SK-N-SH treated with all-trans-retinoic acid at 6 μM for 48 hours (cell line): ENCODE measurements around the gene ALDH16A1.

Experiments used
- ATAC-seq: fragments of 200-7000 bp; cut with Tn5 transposase; 3 replicates; pipeline ENCODE4 v1.9.1; 2020; ENCODE audit warnings: mild to moderate bottlenecking, moderate library complexity
- ARNTL ChIP-seq: fragments of 450-650 bp; formaldehyde crosslinking; IDR thresholded peaks from 2 replicates; pipeline ENCODE4 v1.5.0; 2020; ENCODE audit warnings: low read depth, mild to moderate bottlenecking, moderate library complexity, borderline replicate concordance
- BACH2 ChIP-seq: fragments of 250-450 bp; sonication (Bioruptor Pico); IDR thresholded peaks from 2 replicates; pipeline ENCODE4 v1.9.0; 2021; ENCODE audit warnings: mild to moderate bottlenecking, borderline replicate concordance
- CREB5 ChIP-seq: fragments of 250-450 bp; sonication (Bioruptor Pico); IDR thresholded peaks from 2 replicates; pipeline ENCODE4 v1.5.1; 2020; ENCODE audit warnings: low read depth, mild to moderate bottlenecking, moderate library complexity
- CSDC2 ChIP-seq: fragments of 250-450 bp; sonication (Bioruptor Pico); IDR thresholded peaks from 2 replicates; pipeline ENCODE4 v1.5.0; 2020; ENCODE audit warnings: mild to moderate bottlenecking, moderate library complexity
- ESRRG ChIP-seq: fragments of 250-450 bp; sonication (Bioruptor Pico); IDR thresholded peaks from 2 replicates; pipeline ENCODE4 v1.6.1; 2021; ENCODE audit warnings: mild to moderate bottlenecking
- GLIS3 ChIP-seq: fragments of 250-450 bp; sonication (Bioruptor Pico); IDR thresholded peaks from 2 replicates; pipeline ENCODE4 v1.5.0; 2020; ENCODE audit warnings: mild to moderate bottlenecking, moderate library complexity
- ISL1 ChIP-seq: fragments of 250-450 bp; sonication (Bioruptor Pico); IDR thresholded peaks from 2 replicates; pipeline ENCODE4 v2.1.2; 2022; ENCODE audit warnings: mild to moderate bottlenecking, moderate library complexity
- OSR1 ChIP-seq: fragments of 250-450 bp; sonication (Bioruptor Pico); IDR thresholded peaks from 2 replicates; pipeline ENCODE4 v1.8.0; 2022; ENCODE audit warnings: moderate library complexity, mild to moderate bottlenecking, inconsistent platforms
- PATZ1 ChIP-seq: fragments of 250-450 bp; sonication (Bioruptor Pico); IDR thresholded peaks from 2 replicates; pipeline ENCODE4 v1.8.0; 2020; ENCODE audit warnings: mild to moderate bottlenecking, moderate library complexity, borderline replicate concordance
- PPARA ChIP-seq: fragments of 250-450 bp; sonication (Bioruptor Pico); IDR thresholded peaks from 2 replicates; pipeline ENCODE4 v1.5.0; 2020; ENCODE audit warnings: mild to moderate bottlenecking, borderline replicate concordance
- RARB ChIP-seq: fragments of 250-450 bp; sonication (Bioruptor Pico); IDR thresholded peaks from 2 replicates; pipeline ENCODE4 v1.8.0; 2021; ENCODE audit warnings: mild to moderate bottlenecking, moderate library complexity
- SNAI2 ChIP-seq: fragments of 250-450 bp; sonication (Bioruptor Pico); IDR thresholded peaks from 2 replicates; pipeline ENCODE4 v1.5.0; 2020; ENCODE audit warnings: mild to moderate bottlenecking, moderate library complexity
- TCF4 ChIP-seq: fragments of 250-450 bp; sonication (Bioruptor Pico); IDR thresholded peaks from 2 replicates; pipeline ENCODE4 v1.8.0; 2021; ENCODE audit warnings: mild to moderate bottlenecking, moderate library complexity, borderline replicate concordance
- TOX ChIP-seq: fragments of 250-450 bp; sonication (Bioruptor Pico); IDR thresholded peaks from 2 replicates; pipeline ENCODE4 v1.8.0; 2021; ENCODE audit warnings: mild to moderate bottlenecking, moderate library complexity, borderline replicate concordance
- TSHZ2 ChIP-seq: fragments of 250-450 bp; sonication (Bioruptor Pico); IDR thresholded peaks from 2 replicates; pipeline ENCODE4 v1.5.0; 2020; ENCODE audit warnings: mild to moderate bottlenecking, moderate library complexity
- ZFP3 ChIP-seq: fragments of 250-450 bp; sonication (Bioruptor Pico); IDR thresholded peaks from 2 replicates; pipeline ENCODE4 v1.5.0; 2020; ENCODE audit warnings: mild to moderate bottlenecking, moderate library complexity
- ZFP30 ChIP-seq: fragments of 450-650 bp; formaldehyde crosslinking; IDR thresholded peaks from 2 replicates; pipeline ENCODE4 v1.5.0; 2022; ENCODE audit warnings: mild to moderate bottlenecking, moderate library complexity
- ZNF565 ChIP-seq: fragments of 450-650 bp; formaldehyde crosslinking; conservative IDR thresholded peaks from 2 replicates; pipeline ENCODE4 v1.5.0; 2020; ENCODE audit warnings: low read depth, mild to moderate bottlenecking, moderate library complexity
- ZNF70 ChIP-seq: fragments of 450-650 bp; formaldehyde crosslinking; IDR thresholded peaks from 2 replicates; pipeline ENCODE4 v1.5.0; 2020; ENCODE audit warnings: mild to moderate bottlenecking, moderate library complexity
- ZNF8 ChIP-seq: fragments of 450-650 bp; formaldehyde crosslinking; IDR thresholded peaks from 2 replicates; pipeline ENCODE4 v1.5.0; 2020; ENCODE audit warnings: mild to moderate bottlenecking, moderate library complexity
- TF ChIP-seq, protein P1 (sequence below): fragments of 250-450 bp; sonication (Bioruptor Pico); IDR thresholded peaks from 2 replicates; pipeline ENCODE4 v1.5.1; 2021; ENCODE audit warnings: mild to moderate bottlenecking, moderate library complexity
- TF ChIP-seq, protein P2 (sequence below): fragments of 250-450 bp; sonication (Bioruptor Pico); IDR thresholded peaks from 2 replicates; pipeline ENCODE4 v1.8.0; 2021; ENCODE audit warnings: low read depth, mild to moderate bottlenecking, moderate library complexity, borderline replicate concordance

ALDH16A1 gene

DNA sequence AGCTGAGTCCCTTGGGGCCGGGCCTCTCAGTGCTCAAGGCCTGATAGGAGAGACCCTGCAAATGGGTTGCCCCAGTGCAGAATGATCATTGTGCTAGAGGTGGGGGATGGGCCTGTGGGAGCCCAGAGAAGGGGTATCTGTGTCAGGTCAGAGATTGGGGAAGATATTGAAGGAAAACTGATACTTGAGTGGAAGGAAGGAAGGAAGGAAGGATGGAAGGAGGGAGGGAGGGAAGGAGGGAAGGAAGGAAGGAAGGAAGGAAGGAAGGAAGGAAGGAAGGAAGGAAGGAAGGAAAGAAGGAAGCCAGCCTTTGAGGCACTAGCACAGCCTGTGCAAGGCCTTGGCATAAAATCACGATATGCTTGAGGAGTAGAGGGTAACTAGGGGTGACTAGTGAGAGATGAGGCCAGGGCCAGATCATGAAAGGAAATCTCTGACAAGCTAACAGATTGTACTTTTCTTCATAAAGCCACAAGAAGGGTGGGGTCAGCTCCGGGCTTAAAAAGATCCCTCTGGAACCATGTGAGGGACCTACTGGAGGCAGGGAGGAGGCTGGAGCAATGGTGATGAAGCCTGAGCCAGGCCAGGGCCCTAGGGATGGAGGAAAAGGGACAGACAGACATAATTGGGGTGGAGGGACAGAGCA lies 41.2 kb upstream of the ALDH16A1 start:
- TF ChIP-seq TSHZ2 (CRISPR knock-in tag) (no peak), GLIS3 (no peak)
- no peak for ATAC-seq

DNA sequence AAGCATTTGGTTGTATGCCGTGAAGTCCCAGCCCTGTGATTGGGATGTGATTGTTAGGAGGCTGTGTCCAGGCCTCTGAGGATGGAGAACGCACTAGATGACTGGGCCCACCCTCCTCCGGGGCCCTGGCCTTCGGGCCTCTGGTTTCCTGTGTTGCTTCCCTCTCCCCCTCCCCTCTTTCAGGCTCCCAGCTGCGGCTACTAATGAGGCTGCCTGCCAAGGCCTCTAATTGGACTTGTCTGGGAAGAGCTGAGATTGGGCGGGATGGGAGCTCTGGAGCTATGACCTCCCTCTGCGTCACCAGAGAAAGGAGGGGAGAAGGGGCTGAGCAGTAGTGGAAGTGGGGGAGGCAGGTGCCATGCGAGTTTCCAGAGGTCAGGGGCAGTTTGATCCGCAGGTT lies 39.7 kb upstream of the ALDH16A1 start:
- ATAC-seq: no peak
- TF ChIP-seq TCF4 (no peak), CSDC2 (no peak), TOX (CRISPR knock-in tag) (no peak), PPARA (CRISPR knock-in tag) (no peak), ZNF70 (CRISPR knock-in tag) (no peak), ZNF565 (CRISPR knock-in tag) (no peak), ZNF8 (no peak), CREB5 (no peak), ZFP3 (no peak), ESRRG (no peak), ARNTL (no peak), BACH2 (CRISPR knock-in tag) (no peak), GLIS3 (no peak), ZFP30 (CRISPR knock-in tag) (no peak), PATZ1 (CRISPR knock-in tag) (no peak), ISL1 (CRISPR knock-in tag) (no peak), SNAI2 (no peak), OSR1 (CRISPR knock-in tag) (no peak)
- TF ChIP-seq, protein P1, sequence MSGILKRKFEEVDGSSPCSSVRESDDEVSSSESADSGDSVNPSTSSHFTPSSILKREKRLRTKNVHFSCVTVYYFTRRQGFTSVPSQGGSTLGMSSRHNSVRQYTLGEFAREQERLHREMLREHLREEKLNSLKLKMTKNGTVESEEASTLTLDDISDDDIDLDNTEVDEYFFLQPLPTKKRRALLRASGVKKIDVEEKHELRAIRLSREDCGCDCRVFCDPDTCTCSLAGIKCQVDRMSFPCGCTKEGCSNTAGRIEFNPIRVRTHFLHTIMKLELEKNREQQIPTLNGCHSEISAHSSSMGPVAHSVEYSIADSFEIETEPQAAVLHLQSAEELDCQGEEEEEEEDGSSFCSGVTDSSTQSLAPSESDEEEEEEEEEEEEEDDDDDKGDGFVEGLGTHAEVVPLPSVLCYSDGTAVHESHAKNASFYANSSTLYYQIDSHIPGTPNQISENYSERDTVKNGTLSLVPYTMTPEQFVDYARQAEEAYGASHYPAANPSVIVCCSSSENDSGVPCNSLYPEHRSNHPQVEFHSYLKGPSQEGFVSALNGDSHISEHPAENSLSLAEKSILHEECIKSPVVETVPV: no peak
- TF ChIP-seq, protein P2, sequence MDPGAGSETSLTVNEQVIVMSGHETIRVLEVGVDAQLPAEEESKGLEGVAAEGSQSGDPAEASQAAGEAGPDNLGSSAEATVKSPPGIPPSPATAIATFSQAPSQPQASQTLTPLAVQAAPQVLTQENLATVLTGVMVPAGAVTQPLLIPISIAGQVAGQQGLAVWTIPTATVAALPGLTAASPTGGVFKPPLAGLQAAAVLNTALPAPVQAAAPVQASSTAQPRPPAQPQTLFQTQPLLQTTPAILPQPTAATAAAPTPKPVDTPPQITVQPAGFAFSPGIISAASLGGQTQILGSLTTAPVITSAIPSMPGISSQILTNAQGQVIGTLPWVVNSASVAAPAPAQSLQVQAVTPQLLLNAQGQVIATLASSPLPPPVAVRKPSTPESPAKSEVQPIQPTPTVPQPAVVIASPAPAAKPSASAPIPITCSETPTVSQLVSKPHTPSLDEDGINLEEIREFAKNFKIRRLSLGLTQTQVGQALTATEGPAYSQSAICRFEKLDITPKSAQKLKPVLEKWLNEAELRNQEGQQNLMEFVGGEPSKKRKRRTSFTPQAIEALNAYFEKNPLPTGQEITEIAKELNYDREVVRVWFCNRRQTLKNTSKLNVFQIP (CRISPR knock-in tag): no peak
- TF ChIP-seq, all 23 proteins: peak for 0

- ATAC-seq: no peak
- TF ChIP-seq ESRRG (no peak), OSR1 (CRISPR knock-in tag) (no peak), RARB (CRISPR knock-in tag) (no peak), PATZ1 (CRISPR knock-in tag) (no peak)
These were observed 38.8 kb upstream of the ALDH16A1 start for GRCh38 chr19:49414256-49414655.
